Motor neuron (in vitro differentiated cells): ENCODE results near the gene CLDN34. TPM values are rescaled to one million over a fixed set of nuclear protein-coding genes. Genes with fewer than 3 reads are reported as not detected.
A peak's percentile ranks its signal among the peaks of the same experiment; 100 is the strongest.

Experiments used
- ATAC-seq, 8 experiments: fragments of 200-7000 bp; cut with Tn5 transposase; replicated peaks in 6 of 8; 2 replicates each; pipeline ENCODE4 v1.8.0; 2021; ENCODE audit warnings: mild to moderate bottlenecking in 8 of 8, moderate library complexity in 8 of 8
- H3K27ac ChIP-seq, 2 donors: fragments of 250-450 bp; sonication (Bioruptor Pico); 2 replicates each; pipeline ENCODE4 v1.9.0; 2021; ENCODE audit warnings: antibody characterized with exemption in 2 of 2, mild to moderate bottlenecking in 2 of 2, moderate library complexity in 1 of 2
- H3K4me1 ChIP-seq, 2 donors: fragments of 250-450 bp; sonication (Bioruptor Pico); replicated peaks in 1 of 2; 2 replicates each; pipeline ENCODE4 v1.6.1; 2021; ENCODE audit warnings: antibody characterized with exemption in 2 of 2, mild to moderate bottlenecking in 2 of 2, moderate library complexity in 1 of 2
- H3K4me3 ChIP-seq, 5 donors: fragments of 250-450 bp; sonication (Bioruptor Pico); 2 replicates each; pipeline ENCODE4 v1.9.0; 2021; ENCODE audit warnings: antibody characterized with exemption in 5 of 5, mild to moderate bottlenecking in 5 of 5, moderate library complexity in 4 of 5
- WGBS, 10 experiments: fragments of 450-650 bp; shearing (Covaris generic); methylation state at CpG; one replicate each; pipeline ENCODE4 v1.0.0; 2022; 5-methylcytosine and 5-hydroxymethylcytosine counted together
- in situ Hi-C, 9 experiments: fragments of 400-800 bp; cut with MboI; loops; one replicate each; pipeline ENCODE4 v1.15.0; 2021; ENCODE audit warnings: low sequenced_read_pairs in 9 of 9, low pct_unique_long_range_greater_than_20kb in 2 of 9; ENCODE audit not compliant: unreplicated experiment in 9 of 9
- total RNA-seq, 8 experiments: library from RNA; unstranded; fragments of 300-600 nt; gene quantifications; 2 replicates each; pipeline versions ENCODE4 v1.2.3 to v1.2.4, GENCODE V29; 2022

CLDN34 gene
- under 1 TPM in 5 of 8 experiments, not detected in 3; 0.45 to 0.90 (median 0.64) TPM for total RNA-seq

GRCh38 chrX:9966775-9967408, at the start of gene CLDN34:
Gene CLDN34 (plus strand): TSS chrX:9967358. CDS start chrX:9967358, 0 bp downstream.
- Histone ChIP-seq H3K4me1 (no peaks in the 10 kb centered on the region), H3K27ac (no peak within 1 kb of the TSS), H3K4me3 (no peak within 1 kb of the TSS)
- WGBS, 10 experiments: 0 to 93% (median 50%) methylated on average over 1 to 7 of the region's 16 CpGs; no CpG with 5 or more reads in 5 of the 10 experiments
- no peak for ATAC-seq
- in situ Hi-C loops: no loop called here

GRCh38 chrX:9917861-9918260, 49.3 kb upstream of the CLDN34 start:
- 27 to 100% (median 80%) methylated on average over 1 to 2 of the region's 5 CpGs; no CpG with 5 or more reads in 5 of the 10 experiments for WGBS, 10 experiments
- no peak for ATAC-seq
- no peak overlapping the region for H3K4me3 ChIP-seq
- H3K27ac ChIP-seq: no peak overlapping the region
- peaks cover 9 to 14% of the 10 kb centered on the region in 2 donors for H3K4me1 ChIP-seq
- in situ Hi-C loops: no loop called here

DNA sequence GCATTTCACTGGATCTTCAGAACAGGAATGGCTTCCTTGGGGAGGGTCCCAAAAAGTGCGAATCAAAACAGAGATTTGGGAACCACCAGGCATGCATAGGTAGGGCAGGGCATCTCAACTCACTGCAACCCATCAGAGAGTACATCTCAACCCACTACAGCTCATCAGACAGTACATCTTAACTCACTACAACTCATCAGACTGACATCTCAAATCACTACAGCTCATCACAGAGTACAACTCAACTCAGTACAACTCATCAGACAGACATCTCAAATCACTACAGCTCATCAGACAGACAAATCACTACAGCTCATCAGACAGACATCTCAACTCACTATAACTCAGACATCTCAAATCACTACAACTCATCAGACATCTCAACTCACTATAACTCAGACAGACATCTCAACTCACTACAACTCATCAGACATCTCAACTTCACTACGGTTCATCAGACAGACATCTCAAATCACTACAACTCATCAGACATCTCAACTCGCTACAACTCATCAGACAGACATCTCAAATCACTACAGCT, 47.5 kb upstream of the CLDN34 start:
- Histone ChIP-seq H3K4me1 (peaks cover 5 to 15% of the 10 kb centered on the region in 2 donors), H3K27ac (no peak overlapping the region), H3K4me3 (no peak overlapping the region)
- 86 to 96% methylated on average over 1 to 3 of the region's 3 CpGs; no CpG with 5 or more reads in 8 of the 10 experiments for WGBS, 10 experiments
- ATAC-seq: no peak
- in situ Hi-C loops: no loop called here

GRCh38 chrX:9921407-9921806, 45.8 kb upstream of the CLDN34 start:
- whole genome bisulfite sequencing, 10 experiments: 19 to 87% (median 50%) methylated on average over 1 to 5 of the region's 5 CpGs; no CpG with 5 or more reads in 5 of the 10 experiments
- ATAC-seq: no peak
- H3K4me1 ChIP-seq: peaks cover 0 to 11% of the 10 kb centered on the region in 2 donors
- no peak overlapping the region for H3K27ac ChIP-seq
- in situ Hi-C loops: no loop called here
- no peak overlapping the region for H3K4me3 ChIP-seq

GRCh38 chrX:9923357-9923756, 43.8 kb upstream of the CLDN34 start:
- 0 to 95% (median 7%) methylated on average over 1 to 4 of the region's 5 CpGs; no CpG with 5 or more reads in 7 of the 10 experiments for WGBS, 10 experiments
- Histone ChIP-seq H3K4me3 (no peak overlapping the region), H3K27ac (no peak overlapping the region), H3K4me1 (peaks cover 5 to 14% of the 10 kb centered on the region in 2 donors)
- peak in 1 of 8 experiments; percentile 27 for ATAC-seq
- in situ Hi-C loops: no loop called here

DNA sequence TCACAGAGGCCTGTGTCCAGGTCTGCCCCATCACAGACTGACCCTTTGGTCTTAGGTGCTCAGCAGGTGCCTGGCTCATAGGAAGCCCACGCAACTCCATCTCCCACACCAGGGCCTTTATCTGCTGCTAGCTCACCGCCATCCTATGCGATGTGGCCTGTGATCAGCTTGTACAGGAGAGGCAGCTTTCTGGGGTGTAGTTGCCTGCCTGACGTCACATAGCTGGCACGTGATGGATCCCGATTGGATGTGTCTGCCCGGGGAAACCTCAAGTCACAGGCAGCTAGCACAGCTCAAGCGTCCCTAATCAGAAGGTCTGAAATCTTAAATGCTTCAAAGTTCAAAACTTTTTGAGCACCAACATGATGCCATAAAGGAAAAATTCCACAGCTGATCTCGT, 41.2 kb upstream of the CLDN34 start:
- Histone ChIP-seq H3K4me3 (no peak overlapping the region), H3K4me1 (peaks cover 10 to 16% of the 10 kb centered on the region in 2 donors), H3K27ac (no peak overlapping the region)
- 57% methylated on average over 1 of the region's 9 CpGs; no CpG with 5 or more reads in 9 of the 10 experiments for WGBS, 10 experiments
- in situ Hi-C loops: no loop called here
- no peak for ATAC-seq

- 0 to 12% (median 0%) methylated on average over 1 to 10 of the region's 11 CpGs; no CpG with 5 or more reads in 7 of the 10 experiments for WGBS, 10 experiments
- peak overlapping the region in 3 of 5 donors; percentile 1 to 23 (median 17) for H3K4me3 ChIP-seq
- peaks cover 10 to 16% of the 10 kb centered on the region in 2 donors for H3K4me1 ChIP-seq
- in situ Hi-C loops: no loop called here
- peak; percentile 83 to 99 (median 97) for ATAC-seq
- peak overlapping the region; percentile 78 to 91 for H3K27ac ChIP-seq
Measured at GRCh38 chrX:9927698-9928482, 39.3 kb upstream of the CLDN34 start.

DNA sequence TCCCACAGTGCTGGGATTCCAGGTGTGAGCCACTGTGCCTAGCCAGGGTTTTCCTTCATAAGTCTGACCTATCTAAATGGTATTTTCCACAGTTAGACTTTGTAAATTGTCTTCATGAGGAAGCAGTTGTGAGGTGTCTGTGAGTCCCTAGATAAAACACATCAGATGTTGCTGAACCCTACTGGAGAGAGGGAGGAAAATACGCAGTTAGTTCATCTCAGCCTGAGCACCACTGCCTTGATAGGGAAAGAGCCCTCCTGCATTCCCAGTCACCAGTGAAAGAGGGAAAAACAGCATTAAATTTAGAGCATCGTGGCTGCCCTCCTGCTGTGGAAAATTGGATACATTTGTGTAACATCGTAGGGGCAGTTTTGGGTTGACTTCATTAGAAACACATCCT, 31.7 kb upstream of the CLDN34 start:
- ATAC-seq: no peak
- 70 to 80% methylated on average over 1 to 2 of the region's 3 CpGs; no CpG with 5 or more reads in 8 of the 10 experiments for WGBS, 10 experiments
- H3K27ac ChIP-seq: no peak overlapping the region
- H3K4me1 ChIP-seq: no peaks in the 10 kb centered on the region
- H3K4me3 ChIP-seq: no peak overlapping the region
- in situ Hi-C loops: no loop called here

DNA sequence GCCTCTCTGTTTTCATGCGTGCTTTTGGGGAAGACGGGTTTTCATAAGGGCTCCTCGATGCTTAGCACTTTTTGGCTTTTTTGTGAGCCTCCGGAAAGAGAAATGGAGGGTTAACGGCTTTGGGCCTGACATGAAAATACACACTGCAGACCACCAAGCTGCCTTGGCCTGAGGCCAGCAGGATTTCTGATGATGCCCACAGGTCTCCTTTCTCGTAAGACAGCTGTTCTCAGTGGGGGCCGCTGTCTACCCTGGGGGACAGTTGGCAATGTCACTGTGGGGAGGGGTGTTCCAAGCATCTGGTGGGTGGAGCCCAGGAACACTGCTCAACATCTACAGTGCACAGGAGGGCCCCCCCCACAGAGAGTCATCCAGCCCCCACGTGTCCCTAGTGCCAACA, 29.4 kb upstream of the CLDN34 start:
- in situ Hi-C loops: no loop called here
- Histone ChIP-seq H3K4me3 (no peak overlapping the region), H3K27ac (no peak overlapping the region), H3K4me1 (no peaks in the 10 kb centered on the region)
- WGBS, 10 experiments: 39% methylated on average over 2 of the region's 8 CpGs; no CpG with 5 or more reads in 9 of the 10 experiments
- no peak for ATAC-seq

GRCh38 chrX:9938516-9938915, 28.6 kb upstream of the CLDN34 start:
- WGBS, 10 experiments: 56 to 100% (median 95%) methylated on average over 2 to 3 of the region's 7 CpGs; no CpG with 5 or more reads in 7 of the 10 experiments
- no peak overlapping the region for H3K27ac ChIP-seq
- H3K4me3 ChIP-seq: no peak overlapping the region
- ATAC-seq: no peak
- in situ Hi-C loops: no loop called here
- H3K4me1 ChIP-seq: no peaks in the 10 kb centered on the region

DNA sequence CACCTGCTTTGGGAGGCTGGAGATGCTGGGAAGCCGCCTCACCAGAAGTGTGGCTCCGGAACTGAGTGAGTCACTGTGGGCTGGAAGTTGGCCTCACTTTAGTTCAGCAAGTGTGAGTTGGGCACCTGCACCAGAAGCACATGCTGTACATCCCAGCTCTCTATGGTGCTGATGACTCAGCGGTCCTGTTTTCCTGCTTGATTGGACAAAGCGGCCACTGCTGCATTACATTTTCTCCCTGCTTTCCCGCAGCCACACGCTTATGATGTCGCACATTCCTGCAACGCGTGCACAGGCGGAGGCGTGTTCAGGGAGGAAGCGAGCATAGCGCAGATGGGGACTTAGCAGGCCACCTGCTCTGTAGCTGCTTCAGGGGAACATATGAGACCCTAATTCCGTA, 26.7 kb upstream of the CLDN34 start:
- ATAC-seq: peak; percentile 25 to 97 (median 78)
- Histone ChIP-seq H3K4me1 (no peaks in the 10 kb centered on the region), H3K27ac (no peak overlapping the region), H3K4me3 (no peak overlapping the region)
- 87 to 100% (median 93%) methylated on average over 3 to 10 of the region's 14 CpGs; no CpG with 5 or more reads in 7 of the 10 experiments for WGBS, 10 experiments
- in situ Hi-C loops: no loop called here

DNA sequence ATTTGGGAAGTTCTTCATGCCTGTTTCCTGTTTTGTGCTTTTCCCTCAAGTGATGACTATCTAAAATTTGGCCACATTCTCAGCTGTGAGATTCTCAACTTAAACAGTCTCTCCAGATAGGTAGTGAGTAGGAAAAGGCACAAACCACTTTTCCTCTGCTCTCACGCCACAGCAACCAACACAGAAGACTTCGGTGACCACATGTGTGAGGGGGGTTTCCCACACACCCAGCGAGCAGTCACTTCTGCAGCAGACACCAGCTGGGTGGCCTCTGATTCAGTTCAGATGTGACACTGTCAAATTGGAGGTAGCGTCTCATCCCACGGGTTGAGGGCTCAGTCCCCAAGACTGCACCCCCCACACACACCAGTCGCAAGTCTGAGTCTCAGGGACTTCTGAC, 25.1 kb upstream of the CLDN34 start:
- no peaks in the 10 kb centered on the region for H3K4me1 ChIP-seq
- no peak overlapping the region for H3K27ac ChIP-seq
- no peak overlapping the region for H3K4me3 ChIP-seq
- no peak for ATAC-seq
- in situ Hi-C loops: no loop called here
- 100% methylated on average over 1 to 3 of the region's 6 CpGs; no CpG with 5 or more reads in 7 of the 10 experiments for WGBS, 10 experiments

DNA sequence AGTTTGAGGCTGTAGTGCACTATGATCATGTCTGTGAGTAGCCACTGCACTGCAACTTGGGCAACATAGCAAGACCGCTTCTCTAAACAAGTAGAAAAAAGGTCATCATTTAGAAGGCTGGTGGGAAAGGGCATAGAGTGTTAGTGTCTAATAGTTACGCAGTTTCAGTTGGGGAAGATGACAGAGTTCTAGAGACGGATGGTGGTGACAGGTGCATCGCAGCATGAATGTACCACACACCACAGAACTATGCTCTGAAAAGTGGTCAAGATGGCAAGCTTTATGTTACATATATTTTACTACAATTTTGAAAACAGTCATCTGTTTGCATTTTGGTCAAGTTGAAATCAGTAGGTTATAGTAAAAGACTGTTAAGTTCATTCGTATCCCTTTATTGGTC, 23.7 kb upstream of the CLDN34 start:
- in situ Hi-C loops: no loop called here
- H3K4me1 ChIP-seq: no peaks in the 10 kb centered on the region
- WGBS, 10 experiments: 43 to 100% (median 100%) methylated on average over 1 to 4 of the region's 5 CpGs; no CpG with 5 or more reads in 2 of the 10 experiments
- no peak for ATAC-seq
- H3K4me3 ChIP-seq: no peak overlapping the region
- no peak overlapping the region for H3K27ac ChIP-seq
